Stimulated activated CD4-positive, alpha-beta T cell treated with anti-CD3 and anti-CD28 coated beads, Interleukin-4, amount 100 ng/mL, for 4 hours (primary cell): ENCODE results near the gene RIMBP2.

Source experiments
- DNase-seq, 2 experiments: peaks; one replicate each; pipeline ENCODE4 v3.0.0-alpha.2; 2020

The RIMBP2 gene

GRCh38 chr12:130433411-130433810 lies 282.7 kb downstream of the RIMBP2 start:
- no peak for DNase-seq

GRCh38 chr12:130431176-130431575 lies 284.9 kb downstream of the RIMBP2 start:
- DNase-seq, result no peak

GRCh38 chr12:130429656-130430505 lies 286.2 kb downstream of the RIMBP2 start:
- DNase-seq, result no peak

- DNase-seq, result no peak
Measured at GRCh38 chr12:130428116-130428515, 288.0 kb downstream of the RIMBP2 start.

GRCh38 chr12:130427381-130427887 lies 288.7 kb downstream of the RIMBP2 start:
- no peak for DNase-seq

GRCh38 chr12:130425698-130426245 lies 290.3 kb downstream of the RIMBP2 start:
- no peak for DNase-seq

- DNase-seq, result no peak
Measured at GRCh38 chr12:130424858-130425697, 291.0 kb downstream of the RIMBP2 start.

GRCh38 chr12:130423991-130424857 lies 291.9 kb downstream of the RIMBP2 start:
- no peak for DNase-seq

GRCh38 chr12:130423136-130423535 lies 293.0 kb downstream of the RIMBP2 start:
- DNase-seq, result no peak

GRCh38 chr12:130422676-130423075 lies 293.4 kb downstream of the RIMBP2 start:
- no peak for DNase-seq

GRCh38 chr12:130421896-130422295 lies 294.2 kb downstream of the RIMBP2 start:
- DNase-seq, result no peak

GRCh38 chr12:130420071-130420470 lies 296.0 kb downstream of the RIMBP2 start:
- DNase-seq, result no peak

- DNase-seq, result no peak
Measured at GRCh38 chr12:130419116-130419515, 297.0 kb downstream of the RIMBP2 start.

- no peak for DNase-seq
Measured at GRCh38 chr12:130418251-130418650, 297.8 kb downstream of the RIMBP2 start.

GRCh38 chr12:130414381-130414780 lies 301.7 kb downstream of the RIMBP2 start:
- no peak for DNase-seq

GRCh38 chr12:130413909-130414308 lies 302.2 kb downstream of the RIMBP2 start:
- no peak for DNase-seq

GRCh38 chr12:130412384-130412783 lies 303.7 kb downstream of the RIMBP2 start:
- DNase-seq, result no peak

- no peak for DNase-seq
Measured at GRCh38 chr12:130405332-130405731, 310.8 kb downstream of the RIMBP2 start.

GRCh38 chr12:130401703-130402102 lies 314.4 kb downstream of the RIMBP2 start:
- no peak for DNase-seq

GRCh38 chr12:130398100-130398848 lies 317.8 kb downstream of the RIMBP2 start:
- no peak for DNase-seq

- DNase-seq, result no peak
Measured at GRCh38 chr12:130396667-130397066, 319.4 kb downstream of the RIMBP2 start.

GRCh38 chr12:130394906-130395305 lies 321.2 kb downstream of the RIMBP2 start:
- DNase-seq, result no peak
